WTC11 (cell line): ENCODE results near the gene TFF2. TPM values are rescaled to one million over a fixed set of nuclear protein-coding genes. Genes with fewer than 3 reads are reported as not detected.

Source experiments
- ATAC-seq: fragments of 200-7000 bp; cut with Tn5 transposase; 2 replicates; pipeline ENCODE4 v1.10.0; 2021; ENCODE audit warnings: mild to moderate bottlenecking, moderate library complexity
- CTCF ChIA-PET: fragments of 300-600 bp; sonication (Branson Sonifier 250); formaldehyde crosslinking; loops from one replicate; lab custom pipeline; 2021; ENCODE audit warnings: antibody characterized with exemption; lab: Charles Lee
- POLR2A ChIA-PET: fragments of 350-600 bp; sonication (Branson Sonifier 250); formaldehyde crosslinking; loops from one replicate; lab custom pipeline; 2021; ENCODE audit warnings: antibody characterized with exemption; lab: Charles Lee
- DNase-seq: peaks from one replicate; pipeline ENCODE4 v3.0.0; 2021; ENCODE audit warnings: low spot score
- H3K27ac Mint-ChIP-seq: 2 replicates; pipeline ENCODE4 v1.8.0; 2021; ENCODE audit warnings: mixed read lengths
- H3K27me3 Mint-ChIP-seq: 2 replicates; pipeline ENCODE4 v1.8.0; 2021; ENCODE audit warnings: low read depth, mild to moderate bottlenecking, moderate library complexity, mixed read lengths
- H3K36me3 Mint-ChIP-seq: 2 replicates; pipeline ENCODE4 v1.8.0; 2021; ENCODE audit warnings: mixed read lengths
- H3K4me1 Mint-ChIP-seq: 2 replicates; pipeline ENCODE4 v1.8.0; 2022; ENCODE audit warnings: mixed read lengths
- H3K4me3 Mint-ChIP-seq: 2 replicates; pipeline ENCODE4 v1.8.0; 2021; ENCODE audit warnings: mild to moderate bottlenecking, moderate library complexity, mixed read lengths
- H3K9me3 Mint-ChIP-seq: 2 replicates; pipeline ENCODE4 v1.8.0; 2021; ENCODE audit warnings: mixed read lengths
- CBFB ChIP-seq: sonication (generic); formaldehyde crosslinking; IDR thresholded peaks from 2 replicates; pipeline ENCODE4 v1.8.1; 2022; ENCODE audit warnings: mild to moderate bottlenecking, low read depth, missing genetic modification reagents
- ELF4 ChIP-seq: sonication (generic); formaldehyde crosslinking; IDR thresholded peaks from 2 replicates; pipeline ENCODE4 v1.8.1; 2022; ENCODE audit warnings: low read depth, mild to moderate bottlenecking, moderate library complexity, missing genetic modification reagents
- GABPB1 ChIP-seq: sonication (generic); formaldehyde crosslinking; IDR thresholded peaks from 2 replicates; pipeline ENCODE4 v1.8.1; 2023; ENCODE audit warnings: mild to moderate bottlenecking, missing genetic modification reagents
- GRHL2 ChIP-seq: fragments of 250-450 bp; sonication (Bioruptor Pico); IDR thresholded peaks from 2 replicates; pipeline ENCODE4 v1.8.0; 2022; ENCODE audit warnings: mild to moderate bottlenecking, moderate library complexity; ENCODE audit not compliant: insufficient replicate concordance, severe bottlenecking
- IRF2 ChIP-seq: sonication (generic); formaldehyde crosslinking; IDR thresholded peaks from 2 replicates; pipeline ENCODE4 v1.8.0; 2022; ENCODE audit warnings: low read depth, missing genetic modification reagents, borderline replicate concordance
- KAT7 ChIP-seq: sonication (generic); formaldehyde crosslinking; IDR thresholded peaks from 2 replicates; pipeline ENCODE4 v1.8.1; 2023; ENCODE audit warnings: missing genetic modification reagents, mild to moderate bottlenecking, borderline replicate concordance
- MYBL2 ChIP-seq: sonication (generic); formaldehyde crosslinking; IDR thresholded peaks from 2 replicates; pipeline ENCODE4 v1.8.1; 2023; ENCODE audit warnings: mild to moderate bottlenecking, moderate library complexity, missing genetic modification reagents
- NFATC4 ChIP-seq: fragments of 250-450 bp; sonication (Bioruptor Pico); IDR thresholded peaks from 2 replicates; pipeline ENCODE4 v1.9.0; 2021; ENCODE audit warnings: mild to moderate bottlenecking
- NFYB ChIP-seq: sonication (generic); formaldehyde crosslinking; conservative IDR thresholded peaks from 2 replicates; pipeline ENCODE4 v1.8.0; 2022; ENCODE audit warnings: low read depth, missing genetic modification reagents
- NR1H2 ChIP-seq: sonication (generic); formaldehyde crosslinking; IDR thresholded peaks from 2 replicates; pipeline ENCODE4 v1.9.0; 2021; ENCODE audit warnings: mild to moderate bottlenecking, moderate library complexity, missing genetic modification reagents
- OVOL2 ChIP-seq: fragments of 250-450 bp; sonication (Bioruptor Pico); IDR thresholded peaks from 2 replicates; pipeline ENCODE4 v1.9.0; 2021; ENCODE audit warnings: mild to moderate bottlenecking, borderline replicate concordance
- PRRX2 ChIP-seq: fragments of 250-450 bp; sonication (Bioruptor Pico); IDR thresholded peaks from 2 replicates; pipeline ENCODE4 v1.8.0; 2021; ENCODE audit warnings: mild to moderate bottlenecking
- SOX15 ChIP-seq: fragments of 250-450 bp; sonication (Bioruptor Pico); IDR thresholded peaks from 2 replicates; pipeline ENCODE4 v1.9.0; 2021; ENCODE audit warnings: mild to moderate bottlenecking
- TEAD1 ChIP-seq: sonication (generic); formaldehyde crosslinking; IDR thresholded peaks from 2 replicates; pipeline ENCODE4 v1.8.0; 2022; ENCODE audit warnings: mild to moderate bottlenecking, missing genetic modification reagents
- ZBTB21 ChIP-seq: sonication (generic); formaldehyde crosslinking; IDR thresholded peaks from 2 replicates; pipeline ENCODE4 v1.8.1; 2023; ENCODE audit warnings: mild to moderate bottlenecking, missing genetic modification reagents, borderline replicate concordance
- ZNF219 ChIP-seq: sonication (generic); formaldehyde crosslinking; IDR thresholded peaks from 2 replicates; pipeline ENCODE4 v1.8.0; 2023; ENCODE audit warnings: missing genetic modification reagents, mild to moderate bottlenecking, borderline replicate concordance
- ZNF396 ChIP-seq: fragments of 250-450 bp; sonication (Bioruptor Pico); IDR thresholded peaks from 2 replicates; pipeline ENCODE4 v1.8.0; 2021; ENCODE audit warnings: mild to moderate bottlenecking, moderate library complexity, borderline replicate concordance
- total RNA-seq: library from RNA; stranded (reverse); gene quantifications from 3 replicates; pipeline ENCODE4 v1.2.3, GENCODE V29; 2021
- TF ChIP-seq, protein P1 (sequence below): sonication (generic); formaldehyde crosslinking; IDR thresholded peaks from 2 replicates; pipeline ENCODE4 v1.8.0; 2023; ENCODE audit warnings: mild to moderate bottlenecking, missing genetic modification reagents
- TF ChIP-seq, protein P2 (sequence below): sonication (generic); formaldehyde crosslinking; IDR thresholded peaks from 2 replicates; pipeline ENCODE4 v1.8.0; 2023; ENCODE audit warnings: missing genetic modification reagents, mild to moderate bottlenecking, borderline replicate concordance
- TF ChIP-seq, protein P3 (sequence below): sonication (generic); formaldehyde crosslinking; IDR thresholded peaks from 2 replicates; pipeline ENCODE4 v1.8.1; 2022; ENCODE audit warnings: missing genetic modification reagents, borderline replicate concordance
- TF ChIP-seq, protein P4 (sequence below): sonication (generic); formaldehyde crosslinking; IDR thresholded peaks from 2 replicates; pipeline ENCODE4 v1.8.1; 2023; ENCODE audit warnings: mild to moderate bottlenecking, missing genetic modification reagents

The TFF2 gene
- total RNA-seq, 1 experiment from 2014 or later = 0.33 TPM

DNA sequence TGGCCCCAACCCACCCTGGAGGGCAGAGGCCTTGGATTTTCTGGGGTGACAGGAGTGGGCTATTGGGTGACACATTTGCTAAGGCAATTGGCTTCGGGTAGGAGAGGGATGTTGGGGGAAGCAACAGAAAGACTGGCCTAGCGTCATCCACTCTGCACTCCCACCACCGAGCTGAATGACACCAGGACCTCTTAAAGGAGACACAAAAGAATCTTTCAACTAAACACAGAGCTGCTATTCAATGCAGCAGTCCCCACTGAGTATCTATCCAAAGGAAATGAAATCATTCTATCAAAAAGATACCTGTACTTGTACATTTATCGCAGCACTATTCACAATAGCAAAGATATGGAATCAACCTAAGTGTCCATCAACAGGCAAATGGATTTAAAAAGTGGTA is 6.2 kb downstream of the TFF2 start (continued):
- TF ChIP-seq, protein P1, sequence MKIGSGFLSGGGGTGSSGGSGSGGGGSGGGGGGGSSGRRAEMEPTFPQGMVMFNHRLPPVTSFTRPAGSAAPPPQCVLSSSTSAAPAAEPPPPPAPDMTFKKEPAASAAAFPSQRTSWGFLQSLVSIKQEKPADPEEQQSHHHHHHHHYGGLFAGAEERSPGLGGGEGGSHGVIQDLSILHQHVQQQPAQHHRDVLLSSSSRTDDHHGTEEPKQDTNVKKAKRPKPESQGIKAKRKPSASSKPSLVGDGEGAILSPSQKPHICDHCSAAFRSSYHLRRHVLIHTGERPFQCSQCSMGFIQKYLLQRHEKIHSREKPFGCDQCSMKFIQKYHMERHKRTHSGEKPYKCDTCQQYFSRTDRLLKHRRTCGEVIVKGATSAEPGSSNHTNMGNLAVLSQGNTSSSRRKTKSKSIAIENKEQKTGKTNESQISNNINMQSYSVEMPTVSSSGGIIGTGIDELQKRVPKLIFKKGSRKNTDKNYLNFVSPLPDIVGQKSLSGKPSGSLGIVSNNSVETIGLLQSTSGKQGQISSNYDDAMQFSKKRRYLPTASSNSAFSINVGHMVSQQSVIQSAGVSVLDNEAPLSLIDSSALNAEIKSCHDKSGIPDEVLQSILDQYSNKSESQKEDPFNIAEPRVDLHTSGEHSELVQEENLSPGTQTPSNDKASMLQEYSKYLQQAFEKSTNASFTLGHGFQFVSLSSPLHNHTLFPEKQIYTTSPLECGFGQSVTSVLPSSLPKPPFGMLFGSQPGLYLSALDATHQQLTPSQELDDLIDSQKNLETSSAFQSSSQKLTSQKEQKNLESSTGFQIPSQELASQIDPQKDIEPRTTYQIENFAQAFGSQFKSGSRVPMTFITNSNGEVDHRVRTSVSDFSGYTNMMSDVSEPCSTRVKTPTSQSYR (CRISPR knock-in tag) = no peak
- TF ChIP-seq OVOL2 (CRISPR knock-in tag) (no peak), GRHL2 (CRISPR knock-in tag) (no peak), MYBL2 (no peak), PRRX2 (no peak), ZNF396 (CRISPR knock-in tag) (no peak), CBFB (CRISPR knock-in tag) (no peak), SOX15 (CRISPR knock-in tag) (no peak)

DNA sequence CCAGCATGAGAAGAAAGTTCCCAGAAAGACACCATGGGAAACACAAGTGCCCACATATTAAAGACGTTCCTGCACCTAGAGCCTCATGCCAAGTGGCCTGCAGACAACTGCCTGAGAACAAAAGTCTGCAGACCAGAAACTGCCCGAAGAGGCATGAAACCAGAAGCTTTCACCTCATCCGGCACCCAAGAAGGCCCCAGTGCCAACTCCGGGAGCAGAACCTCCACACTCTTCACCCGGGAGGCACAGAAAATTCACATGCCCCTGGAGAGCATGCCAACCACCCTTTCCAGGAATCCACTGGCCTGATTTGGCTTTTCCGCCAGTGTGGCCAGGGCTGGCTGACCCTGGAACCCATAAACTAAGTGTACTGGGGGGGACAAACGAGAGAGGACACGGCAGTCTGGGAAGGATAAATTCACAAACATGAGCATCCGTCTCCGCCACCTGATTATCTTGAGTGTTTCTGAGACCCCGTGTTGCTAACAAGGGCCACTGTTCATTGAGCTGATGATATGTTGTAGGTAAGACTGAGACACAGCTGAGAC is 6.8 kb downstream of the TFF2 start:
- ChIA-PET CTCF (no interaction called here), POLR2A (no interaction called here)
- Mint-ChIP-seq H3K27me3 (no peaks in the 10 kb centered on the region), H3K27ac (no peak overlapping the region), H3K4me1 (peaks cover 3% of the 10 kb centered on the region), H3K9me3 (no peaks in the 10 kb centered on the region), H3K4me3 (no peak overlapping the region), H3K36me3 (no peaks in the 10 kb centered on the region)
- ATAC-seq (no peak), DNase-seq (no peak)
- TF ChIP-seq ZNF219 (CRISPR knock-in tag) (no peak), NFATC4 (CRISPR knock-in tag) (no peak), TEAD1 (no peak), ZBTB21 (no peak)
- TF ChIP-seq, protein P1 (CRISPR knock-in tag) = no peak

DNA sequence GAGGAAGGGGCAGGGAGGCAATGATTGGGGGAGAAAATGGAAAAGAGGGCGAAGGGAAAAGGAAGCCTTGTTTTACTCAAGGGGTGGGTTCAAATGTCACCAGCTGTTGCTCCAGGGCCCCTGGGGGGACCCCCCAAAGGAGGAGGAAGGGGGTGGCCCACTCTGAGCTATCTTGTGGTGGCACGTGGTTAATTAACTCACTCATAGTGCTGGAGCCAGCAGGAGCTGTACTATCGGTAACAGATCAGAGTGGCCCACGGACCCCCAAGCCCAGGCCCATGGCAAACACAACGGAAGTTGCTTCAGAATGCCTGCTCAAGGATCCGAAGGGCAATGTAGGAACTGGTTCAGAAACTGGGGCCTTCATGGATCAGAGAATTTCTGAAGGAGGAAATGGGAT is 7.2 kb downstream of the TFF2 start:
- Mint-ChIP-seq H3K36me3 (no peaks in the 10 kb centered on the region), H3K27ac (no peak overlapping the region), H3K4me1 (peaks cover 4% of the 10 kb centered on the region), H3K27me3 (no peaks in the 10 kb centered on the region), H3K4me3 (no peak overlapping the region), H3K9me3 (no peaks in the 10 kb centered on the region)
- DNase-seq (no peak), ATAC-seq (no peak)
- POLR2A ChIA-PET = no interaction called here
- CTCF ChIA-PET = no interaction called here
- TF ChIP-seq, protein P2, sequence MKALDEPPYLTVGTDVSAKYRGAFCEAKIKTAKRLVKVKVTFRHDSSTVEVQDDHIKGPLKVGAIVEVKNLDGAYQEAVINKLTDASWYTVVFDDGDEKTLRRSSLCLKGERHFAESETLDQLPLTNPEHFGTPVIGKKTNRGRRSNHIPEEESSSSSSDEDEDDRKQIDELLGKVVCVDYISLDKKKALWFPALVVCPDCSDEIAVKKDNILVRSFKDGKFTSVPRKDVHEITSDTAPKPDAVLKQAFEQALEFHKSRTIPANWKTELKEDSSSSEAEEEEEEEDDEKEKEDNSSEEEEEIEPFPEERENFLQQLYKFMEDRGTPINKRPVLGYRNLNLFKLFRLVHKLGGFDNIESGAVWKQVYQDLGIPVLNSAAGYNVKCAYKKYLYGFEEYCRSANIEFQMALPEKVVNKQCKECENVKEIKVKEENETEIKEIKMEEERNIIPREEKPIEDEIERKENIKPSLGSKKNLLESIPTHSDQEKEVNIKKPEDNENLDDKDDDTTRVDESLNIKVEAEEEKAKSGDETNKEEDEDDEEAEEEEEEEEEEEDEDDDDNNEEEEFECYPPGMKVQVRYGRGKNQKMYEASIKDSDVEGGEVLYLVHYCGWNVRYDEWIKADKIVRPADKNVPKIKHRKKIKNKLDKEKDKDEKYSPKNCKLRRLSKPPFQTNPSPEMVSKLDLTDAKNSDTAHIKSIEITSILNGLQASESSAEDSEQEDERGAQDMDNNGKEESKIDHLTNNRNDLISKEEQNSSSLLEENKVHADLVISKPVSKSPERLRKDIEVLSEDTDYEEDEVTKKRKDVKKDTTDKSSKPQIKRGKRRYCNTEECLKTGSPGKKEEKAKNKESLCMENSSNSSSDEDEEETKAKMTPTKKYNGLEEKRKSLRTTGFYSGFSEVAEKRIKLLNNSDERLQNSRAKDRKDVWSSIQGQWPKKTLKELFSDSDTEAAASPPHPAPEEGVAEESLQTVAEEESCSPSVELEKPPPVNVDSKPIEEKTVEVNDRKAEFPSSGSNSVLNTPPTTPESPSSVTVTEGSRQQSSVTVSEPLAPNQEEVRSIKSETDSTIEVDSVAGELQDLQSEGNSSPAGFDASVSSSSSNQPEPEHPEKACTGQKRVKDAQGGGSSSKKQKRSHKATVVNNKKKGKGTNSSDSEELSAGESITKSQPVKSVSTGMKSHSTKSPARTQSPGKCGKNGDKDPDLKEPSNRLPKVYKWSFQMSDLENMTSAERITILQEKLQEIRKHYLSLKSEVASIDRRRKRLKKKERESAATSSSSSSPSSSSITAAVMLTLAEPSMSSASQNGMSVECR (CRISPR knock-in tag) = no peak
- TF ChIP-seq NFYB (CRISPR knock-in tag) (no peak), GABPB1 (no peak), NR1H2 (CRISPR knock-in tag) (no peak), ELF4 (no peak), KAT7 (no peak), IRF2 (no peak), CBFB (CRISPR knock-in tag) (no peak)
- TF ChIP-seq, protein P3, sequence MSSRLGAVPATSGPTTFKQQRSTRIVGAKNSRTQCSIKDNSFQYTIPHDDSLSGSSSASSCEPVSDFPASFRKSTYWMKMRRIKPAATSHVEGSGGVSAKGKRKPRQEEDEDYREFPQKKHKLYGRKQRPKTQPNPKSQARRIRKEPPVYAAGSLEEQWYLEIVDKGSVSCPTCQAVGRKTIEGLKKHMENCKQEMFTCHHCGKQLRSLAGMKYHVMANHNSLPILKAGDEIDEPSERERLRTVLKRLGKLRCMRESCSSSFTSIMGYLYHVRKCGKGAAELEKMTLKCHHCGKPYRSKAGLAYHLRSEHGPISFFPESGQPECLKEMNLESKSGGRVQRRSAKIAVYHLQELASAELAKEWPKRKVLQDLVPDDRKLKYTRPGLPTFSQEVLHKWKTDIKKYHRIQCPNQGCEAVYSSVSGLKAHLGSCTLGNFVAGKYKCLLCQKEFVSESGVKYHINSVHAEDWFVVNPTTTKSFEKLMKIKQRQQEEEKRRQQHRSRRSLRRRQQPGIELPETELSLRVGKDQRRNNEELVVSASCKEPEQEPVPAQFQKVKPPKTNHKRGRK (CRISPR knock-in tag) = no peak
- TF ChIP-seq, protein P4, sequence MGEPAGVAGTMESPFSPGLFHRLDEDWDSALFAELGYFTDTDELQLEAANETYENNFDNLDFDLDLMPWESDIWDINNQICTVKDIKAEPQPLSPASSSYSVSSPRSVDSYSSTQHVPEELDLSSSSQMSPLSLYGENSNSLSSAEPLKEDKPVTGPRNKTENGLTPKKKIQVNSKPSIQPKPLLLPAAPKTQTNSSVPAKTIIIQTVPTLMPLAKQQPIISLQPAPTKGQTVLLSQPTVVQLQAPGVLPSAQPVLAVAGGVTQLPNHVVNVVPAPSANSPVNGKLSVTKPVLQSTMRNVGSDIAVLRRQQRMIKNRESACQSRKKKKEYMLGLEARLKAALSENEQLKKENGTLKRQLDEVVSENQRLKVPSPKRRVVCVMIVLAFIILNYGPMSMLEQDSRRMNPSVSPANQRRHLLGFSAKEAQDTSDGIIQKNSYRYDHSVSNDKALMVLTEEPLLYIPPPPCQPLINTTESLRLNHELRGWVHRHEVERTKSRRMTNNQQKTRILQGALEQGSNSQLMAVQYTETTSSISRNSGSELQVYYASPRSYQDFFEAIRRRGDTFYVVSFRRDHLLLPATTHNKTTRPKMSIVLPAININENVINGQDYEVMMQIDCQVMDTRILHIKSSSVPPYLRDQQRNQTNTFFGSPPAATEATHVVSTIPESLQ (CRISPR knock-in tag) = no peak
